Measurements from ENCODE around the gene TOMT.
"Not testable (repeated sequence)": the region's sequence is repeated elsewhere in the genome, so short reads cannot be mapped to it uniquely, and the experiment has no call there.

TOMT gene

GRCh38 chr11:72125956-72126355, 20.2 kb downstream of the TOMT start:
- no peak for DNase-seq (ENCODE audit: low read depth, low spot score)

DNA sequence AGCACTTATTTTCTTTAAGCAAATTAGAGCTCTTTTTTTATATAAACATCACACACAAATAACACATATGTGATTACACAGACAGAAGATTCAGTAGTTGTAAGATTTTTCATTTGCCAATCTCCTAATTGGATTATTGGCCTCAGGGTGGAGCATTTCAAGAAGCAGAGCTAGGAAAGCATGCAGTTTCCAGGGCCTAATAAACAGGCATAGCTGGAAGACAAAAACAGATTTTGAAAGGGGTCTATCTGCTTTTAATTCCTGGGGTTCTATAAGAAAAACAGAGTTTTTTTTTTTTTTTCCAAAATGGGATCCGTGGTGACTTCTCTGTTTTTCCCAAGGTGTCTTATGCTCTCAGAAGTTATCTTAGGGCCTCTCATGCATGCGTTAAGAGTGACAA, 22.2 kb downstream of the TOMT start:
- DNase-seq (ENCODE audit: low read depth, low spot score): no peak

DNA sequence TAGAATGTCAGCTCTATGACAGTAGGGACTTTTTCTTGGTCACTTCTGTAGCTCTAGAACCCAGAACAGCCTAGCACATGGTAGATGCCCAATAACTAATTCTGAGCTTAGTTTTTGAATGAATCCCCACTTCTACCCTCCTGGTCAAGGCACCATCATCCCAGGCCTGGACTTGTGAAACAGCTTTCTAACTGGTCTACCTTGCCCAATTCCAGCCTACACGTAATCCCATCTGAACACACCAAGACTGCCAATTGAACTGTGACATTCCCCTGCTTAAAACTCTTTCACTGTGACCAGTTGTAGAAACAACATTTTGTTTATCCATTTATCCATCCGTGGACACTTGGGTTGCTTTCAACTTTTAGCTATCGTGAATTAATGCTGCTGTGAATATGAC, 23.7 kb downstream of the TOMT start:
- DNase-seq (ENCODE audit: low read depth, low spot score): no peak

DNA sequence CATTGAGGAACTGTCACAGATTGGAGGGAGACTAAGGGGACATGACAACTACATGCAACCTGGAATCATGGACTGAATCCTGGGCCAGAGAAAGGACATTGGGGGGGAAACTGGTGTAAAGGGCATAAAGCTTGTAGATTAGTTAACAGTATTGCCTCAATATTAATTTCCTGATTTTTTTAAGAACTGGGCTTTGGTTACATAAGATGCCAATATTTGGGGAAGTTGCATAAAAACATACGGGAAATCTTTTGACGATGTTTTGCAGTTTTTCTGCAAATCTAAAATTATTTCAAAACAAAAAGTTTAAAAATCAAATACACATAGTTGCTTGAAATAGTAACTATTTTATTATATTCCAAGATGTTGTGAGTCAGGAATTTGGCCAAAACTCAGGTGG, 26.9 kb downstream of the TOMT start:
- no peak for DNase-seq (ENCODE audit: low read depth, low spot score)

DNA sequence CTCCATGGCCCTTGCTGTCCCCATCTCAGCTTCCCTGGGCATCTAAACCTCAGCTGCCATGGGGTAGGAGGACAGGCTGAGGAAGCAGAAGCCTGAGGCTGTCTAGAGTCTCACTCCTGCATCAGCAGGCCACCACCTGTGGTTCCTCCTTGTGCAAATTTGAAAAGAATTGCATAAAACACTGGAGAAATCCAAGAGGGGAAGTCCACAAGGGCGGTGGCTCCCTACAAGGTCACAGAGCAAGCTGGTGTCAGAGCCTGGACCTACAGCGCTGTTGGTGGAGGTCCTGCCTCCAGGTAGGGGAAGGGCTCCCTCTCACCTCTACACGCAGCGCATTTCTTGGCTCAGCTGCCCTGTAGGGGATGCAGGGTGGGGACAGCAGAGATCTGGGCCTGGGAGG, 29.7 kb downstream of the TOMT start, which contains the start of gene FOLR3:
TSS of gene FOLR3 (plus strand) at position 253 of the 400 bp plus-strand sequence. CDS start 228 bp downstream, outside the sequence.
- not testable (repeated sequence) for DNase-seq (ENCODE audit: low read depth, low spot score)

GRCh38 chr11:72135891-72136683, 30.4 kb downstream of the TOMT start:
- peak; percentile 21 for DNase-seq (ENCODE audit: low read depth, low spot score)

- DNase-seq (ENCODE audit: low read depth, low spot score): no peak
Observed at GRCh38 chr11:72136684-72137262, 31.0 kb downstream of the TOMT start.

- DNase-seq (ENCODE audit: low read depth, low spot score): no peak
Observed at GRCh38 chr11:72138821-72139390, 33.2 kb downstream of the TOMT start.

- no peak for DNase-seq (ENCODE audit: low read depth, low spot score)
Observed at GRCh38 chr11:72139500-72139899, 33.8 kb downstream of the TOMT start.

DNA sequence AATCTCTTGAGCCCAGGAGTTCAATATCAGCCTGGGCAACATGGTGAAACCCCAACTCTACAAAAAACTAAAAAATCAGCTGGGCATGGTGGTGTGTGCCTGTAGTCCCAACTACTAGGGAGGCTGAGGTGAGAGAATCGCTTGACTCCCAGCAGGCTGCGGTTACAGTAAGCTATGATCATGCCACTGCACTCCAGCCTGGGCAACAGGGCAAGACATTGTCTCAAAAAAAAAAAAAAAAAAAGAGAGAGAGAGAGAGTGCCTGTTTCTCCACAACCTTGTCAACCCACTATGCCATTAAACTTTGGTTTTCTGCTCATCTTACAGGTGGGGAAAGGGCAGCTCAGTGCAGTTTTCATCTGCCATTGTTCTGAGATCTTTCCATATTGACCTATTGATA, 34.9 kb downstream of the TOMT start:
- DNase-seq (ENCODE audit: low read depth, low spot score): no peak

DNA sequence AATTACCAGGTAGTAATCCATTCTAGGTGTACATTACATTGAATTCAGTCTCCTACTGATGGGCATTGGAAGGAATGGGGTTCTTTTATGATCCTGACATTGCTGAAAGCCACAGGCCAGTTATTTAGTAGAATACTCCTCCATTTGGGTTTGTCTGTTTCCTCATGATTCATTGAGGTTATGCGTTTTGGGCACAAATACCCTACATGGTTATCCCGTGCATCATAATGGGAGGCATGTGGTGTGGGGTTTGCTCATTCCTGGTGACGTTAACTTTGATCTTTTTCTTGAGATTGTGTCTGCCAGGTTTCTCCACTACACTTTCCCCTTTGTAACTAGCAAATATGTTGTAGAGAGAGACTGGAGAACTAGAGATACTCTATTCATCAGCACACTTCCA, 35.3 kb downstream of the TOMT start:
- DNase-seq (ENCODE audit: low read depth, low spot score): peak; percentile 93

DNA sequence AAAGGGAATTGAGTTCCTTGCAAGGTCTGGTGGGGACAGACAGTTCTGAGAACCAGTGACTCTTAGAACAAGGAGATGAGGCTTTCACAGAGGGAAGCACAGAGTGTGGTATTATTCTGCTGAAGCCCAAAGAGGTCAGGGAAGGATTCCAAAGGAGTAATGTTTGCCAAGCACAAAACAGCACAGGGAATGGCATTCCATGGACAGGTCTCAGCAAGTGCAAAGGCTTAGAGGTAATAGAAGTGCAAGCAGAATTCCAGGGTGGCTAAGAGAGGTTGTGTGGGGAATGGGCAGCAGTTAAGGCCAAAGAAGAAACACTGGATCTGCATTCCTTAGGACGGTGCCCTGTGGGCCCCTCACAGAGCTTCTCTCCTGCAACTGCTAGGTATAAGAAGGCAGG, 36.4 kb downstream of the TOMT start:
- DNase-seq (ENCODE audit: low read depth, low spot score): peak; percentile 49

DNA sequence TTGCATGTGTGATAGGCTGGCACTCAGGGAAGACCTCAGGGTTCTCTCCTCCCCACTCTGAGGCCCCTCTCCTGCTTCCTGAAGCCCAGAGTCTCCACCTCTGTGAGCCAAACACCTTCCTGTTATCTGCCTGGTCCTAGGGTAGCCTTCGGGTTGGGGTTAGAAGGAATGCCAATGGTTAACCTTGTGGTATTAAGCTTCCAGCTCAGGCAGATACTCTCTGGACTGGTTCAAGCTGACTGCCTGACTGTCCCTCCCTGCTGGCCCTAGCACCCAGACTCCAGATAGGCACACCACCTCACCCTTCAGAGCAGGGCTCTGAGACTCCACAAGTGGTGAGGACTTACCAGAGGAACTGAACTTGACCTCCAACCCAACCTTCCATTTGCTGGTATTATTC, 36.8 kb downstream of the TOMT start:
- DNase-seq (ENCODE audit: low read depth, low spot score): not testable (repeated sequence)

GRCh38 chr11:72144807-72145565, 39.3 kb downstream of the TOMT start:
- DNase-seq (ENCODE audit: low read depth, low spot score): peak; percentile 21

GRCh38 chr11:72146625-72147024, 40.9 kb downstream of the TOMT start:
- no peak for DNase-seq (ENCODE audit: low read depth, low spot score)

GRCh38 chr11:72150882-72151281, 45.2 kb downstream of the TOMT start:
- no peak for DNase-seq (ENCODE audit: low read depth, low spot score)

GRCh38 chr11:72153874-72154273, 48.1 kb downstream of the TOMT start:
- not testable (repeated sequence) for DNase-seq (ENCODE audit: low read depth, low spot score)

DNA sequence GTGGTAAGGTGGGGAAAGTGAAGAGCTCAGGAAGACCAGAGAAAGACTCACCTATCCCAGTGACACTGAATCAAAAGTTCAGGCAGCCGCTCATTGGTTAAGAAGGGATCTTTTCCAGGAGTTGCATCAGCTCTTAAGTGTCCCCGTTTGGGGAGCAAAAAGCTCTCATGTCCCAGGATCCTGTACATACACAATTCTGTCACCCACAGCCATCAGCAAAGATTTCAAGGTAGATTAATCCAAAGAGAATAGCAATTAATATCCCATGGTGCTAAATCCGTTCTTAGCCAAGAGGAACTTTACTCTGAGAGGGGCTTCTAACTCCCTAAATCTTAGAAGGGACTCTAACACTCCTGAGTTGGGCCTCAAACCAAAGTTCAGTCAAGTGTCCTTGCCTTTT, 49.1 kb downstream of the TOMT start:
- DNase-seq (ENCODE audit: low read depth, low spot score): no peak

GRCh38 chr11:72155751-72156150, 50.0 kb downstream of the TOMT start:
- no peak for DNase-seq (ENCODE audit: low read depth, low spot score)

GRCh38 chr11:72157131-72157530, 51.4 kb downstream of the TOMT start:
- DNase-seq (ENCODE audit: low read depth, low spot score): no peak
